ENCODE results near the gene AP2S1.
"Not testable (repeated sequence)": the region's sequence is repeated elsewhere in the genome, so short reads cannot be mapped to it uniquely, and the experiment has no call there.

AP2S1 gene

DNA sequence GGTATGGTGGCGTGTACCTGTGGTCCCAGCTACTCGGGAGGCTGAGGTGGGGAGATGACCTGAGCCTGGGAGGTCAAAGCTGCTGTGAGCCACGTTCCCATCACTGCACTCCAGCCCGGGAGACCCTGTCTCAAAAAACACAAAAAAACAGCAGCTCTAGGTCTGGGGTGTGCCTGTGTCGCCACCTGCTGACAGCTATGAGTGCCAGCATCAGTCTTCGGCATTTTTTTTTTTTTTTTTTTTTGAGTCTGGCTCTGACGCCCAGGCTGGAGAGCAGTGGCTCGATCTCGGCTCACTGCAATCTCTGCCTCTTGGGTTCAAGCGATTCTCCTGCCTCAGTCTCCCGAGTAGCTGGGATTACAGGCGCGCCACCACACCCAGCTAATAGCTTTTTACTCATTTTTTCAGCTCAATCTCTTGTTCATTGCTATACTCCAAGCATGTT lies 10.1 kb downstream of the AP2S1 start:
- no peaks in the 10 kb centered on the region for H3K9me3 Mint-ChIP-seq
- peak in 1 of 2 donors; percentile 47 for DNase-seq (ENCODE audit: low spot score in 2 of 2)
- peaks cover 17% of the 10 kb centered on the region for H3K36me3 Mint-ChIP-seq
- H3K27ac Mint-ChIP-seq, result no peak overlapping the region
- H3K27me3 Mint-ChIP-seq, result no peaks in the 10 kb centered on the region
- peaks cover 6% of the 10 kb centered on the region for H3K4me1 Mint-ChIP-seq
- peak; percentile 74 for ATAC-seq (ENCODE audit: low read depth)
- H3K4me3 Mint-ChIP-seq, result no peak overlapping the region

DNA sequence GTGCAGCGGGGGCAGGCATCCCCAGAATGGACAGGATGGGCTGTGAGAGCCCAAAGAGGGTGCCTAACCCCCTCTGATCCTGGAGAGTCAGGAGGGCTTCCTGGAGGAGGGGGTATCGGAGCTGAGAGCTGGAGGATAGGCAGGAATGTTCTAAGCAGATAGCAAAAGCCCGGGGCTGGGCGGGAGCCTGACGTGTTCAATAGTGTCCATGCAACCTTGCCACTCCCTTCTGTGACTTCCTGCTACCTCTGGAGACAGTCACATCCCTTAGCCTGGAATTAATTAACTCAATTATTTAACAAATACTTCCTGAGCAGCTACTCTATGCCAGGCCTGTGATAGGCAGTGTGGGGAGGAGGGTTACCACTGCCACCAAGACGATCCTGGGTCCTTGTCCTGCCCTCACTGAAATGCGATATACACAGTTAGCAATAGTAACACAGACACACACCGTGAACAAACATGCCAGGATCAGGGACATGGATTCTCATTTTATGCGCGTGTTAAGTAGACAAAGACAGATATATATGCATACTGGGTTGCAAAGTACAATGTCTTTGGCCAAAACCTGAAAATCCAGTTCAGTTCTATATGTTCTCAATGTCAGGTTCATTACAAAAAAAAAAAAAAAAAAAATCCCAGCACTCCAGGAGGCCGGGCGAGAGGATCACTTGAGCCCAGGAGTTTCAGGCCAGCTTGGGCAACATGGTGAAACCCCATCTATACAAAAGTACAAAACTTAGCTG lies 10.7 kb downstream of the AP2S1 start:
- no peak overlapping the region for H3K4me3 Mint-ChIP-seq
- DNase-seq (ENCODE audit: low spot score in 2 of 2), result no peak
- H3K4me1 Mint-ChIP-seq, result peaks cover 6% of the 10 kb centered on the region
- no peak for ATAC-seq (ENCODE audit: low read depth)
- peaks cover 17% of the 10 kb centered on the region for H3K36me3 Mint-ChIP-seq
- H3K9me3 Mint-ChIP-seq, result no peaks in the 10 kb centered on the region
- H3K27me3 Mint-ChIP-seq, result no peaks in the 10 kb centered on the region
- H3K27ac Mint-ChIP-seq, result no peak overlapping the region

DNA sequence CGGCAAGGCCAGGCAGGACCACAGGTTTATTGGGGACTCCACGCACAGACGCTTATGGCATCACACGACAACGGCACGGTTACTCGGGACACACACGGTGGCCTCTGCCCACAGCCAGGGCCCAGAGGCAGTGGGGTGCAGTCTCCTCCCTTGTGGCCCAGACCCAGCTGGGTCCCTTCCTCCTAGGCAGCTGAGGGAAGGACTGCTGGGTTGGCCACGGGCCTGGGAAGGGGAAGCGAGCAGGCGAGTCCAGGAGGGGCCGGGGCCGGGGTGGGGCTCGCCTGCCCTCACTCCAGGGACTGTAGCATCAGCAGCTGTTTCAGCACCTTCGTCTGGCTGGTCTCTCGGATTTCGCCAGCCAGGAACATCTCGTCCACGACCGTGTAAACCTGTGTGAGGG lies 12.5 kb downstream of the AP2S1 start:
- ATAC-seq (ENCODE audit: low read depth) (no peak), DNase-seq (ENCODE audit: low spot score in 2 of 2) (no peak)
- Mint-ChIP-seq H3K36me3 (peaks cover 12% of the 10 kb centered on the region), H3K27ac (no peak overlapping the region), H3K4me1 (peaks cover 2% of the 10 kb centered on the region), H3K9me3 (no peaks in the 10 kb centered on the region), H3K27me3 (no peaks in the 10 kb centered on the region), H3K4me3 (no peak overlapping the region)

DNA sequence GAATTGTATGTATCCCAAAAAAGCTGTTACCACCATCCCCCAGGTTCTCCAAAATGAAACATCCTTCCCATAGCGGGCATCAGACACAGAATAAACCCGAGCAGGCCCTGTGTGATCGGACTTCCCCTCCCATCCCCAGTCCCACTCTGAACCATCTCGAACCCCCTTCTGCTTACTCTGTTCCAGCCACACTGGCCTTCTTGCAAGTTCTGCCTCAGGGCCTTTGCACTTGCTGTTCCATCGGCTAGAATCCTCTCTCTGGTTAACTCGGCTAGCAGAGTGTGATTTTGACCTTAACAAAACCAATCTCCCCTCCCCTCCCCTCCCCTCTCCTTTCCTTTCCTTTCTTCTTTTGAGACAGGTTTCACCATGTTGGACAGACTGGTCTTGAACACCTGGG lies 15.7 kb downstream of the AP2S1 start:
- Mint-ChIP-seq H3K4me3 (no peak overlapping the region), H3K36me3 (peaks cover 4% of the 10 kb centered on the region), H3K4me1 (no peaks in the 10 kb centered on the region), H3K27me3 (no peaks in the 10 kb centered on the region), H3K9me3 (no peaks in the 10 kb centered on the region), H3K27ac (no peak overlapping the region)
- ATAC-seq (ENCODE audit: low read depth) (no peak), DNase-seq (ENCODE audit: low spot score in 2 of 2) (no peak)

DNA sequence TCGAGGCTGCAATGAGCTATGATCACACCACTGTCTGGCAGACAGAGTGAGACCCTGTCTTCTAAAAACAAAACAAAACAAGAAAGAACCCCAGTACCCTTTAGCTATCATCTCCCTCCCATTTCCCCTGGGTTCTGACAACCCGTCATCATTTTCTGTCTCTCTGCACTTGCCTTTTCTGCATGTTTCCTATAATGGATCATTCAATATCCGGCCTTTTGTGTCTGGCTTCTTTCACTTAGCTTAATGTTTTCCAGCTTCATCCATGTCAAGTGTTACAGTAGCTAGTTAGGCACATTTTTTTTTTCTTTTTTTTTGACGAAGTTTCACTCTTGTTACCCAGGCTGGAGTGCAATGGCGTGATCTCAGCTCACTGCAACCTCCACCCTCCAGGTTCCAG lies 16.5 kb downstream of the AP2S1 start:
- Mint-ChIP-seq H3K36me3 (peaks cover 3% of the 10 kb centered on the region), H3K4me3 (no peak overlapping the region), H3K27me3 (no peaks in the 10 kb centered on the region), H3K27ac (no peak overlapping the region), H3K4me1 (peaks cover 2% of the 10 kb centered on the region), H3K9me3 (no peaks in the 10 kb centered on the region)
- no peak for ATAC-seq (ENCODE audit: low read depth)
- DNase-seq (ENCODE audit: low spot score in 2 of 2), result no peak

DNA sequence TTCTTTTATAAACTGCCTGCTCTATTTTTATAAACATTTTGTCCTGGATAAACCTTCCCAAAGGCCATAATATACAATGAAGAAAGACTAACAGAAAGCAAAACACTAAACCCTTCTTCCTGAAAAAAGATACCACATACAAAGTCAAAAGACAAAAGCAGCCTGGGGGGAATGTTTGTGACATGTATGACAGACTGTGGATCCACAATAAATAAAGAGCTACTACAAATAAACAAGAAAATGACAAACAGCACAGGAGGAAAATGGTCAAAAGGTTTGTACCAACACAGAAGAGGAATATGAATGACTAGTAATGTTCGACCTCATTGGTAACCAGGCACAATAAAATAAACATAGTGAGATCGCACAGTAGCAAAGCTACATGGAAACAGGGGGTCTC lies 19.8 kb downstream of the AP2S1 start:
- peaks cover 4% of the 10 kb centered on the region for H3K4me1 Mint-ChIP-seq
- H3K4me3 Mint-ChIP-seq, result no peak overlapping the region

DNA sequence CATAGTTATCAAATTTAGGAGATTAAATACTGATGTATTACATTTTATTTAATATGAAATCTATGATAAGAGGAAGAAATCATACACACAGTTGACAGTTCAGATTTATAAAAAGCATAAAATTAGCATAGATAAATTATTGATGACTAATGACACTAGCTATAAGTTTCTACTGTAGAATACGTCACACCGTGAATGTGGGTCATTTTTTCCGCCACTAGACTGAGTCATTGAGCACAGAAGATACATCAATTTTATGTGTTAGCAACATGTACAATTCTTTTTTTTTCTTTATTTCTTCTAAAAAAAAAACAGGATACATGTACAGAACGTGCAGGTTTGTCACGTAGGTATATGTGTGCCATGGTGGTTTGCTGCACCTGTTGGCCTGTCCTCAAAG lies 22.2 kb downstream of the AP2S1 start:
- Mint-ChIP-seq H3K4me3 (no peak overlapping the region), H3K27me3 (no peaks in the 10 kb centered on the region), H3K27ac (no peak overlapping the region), H3K4me1 (peaks cover 16% of the 10 kb centered on the region), H3K9me3 (no peaks in the 10 kb centered on the region), H3K36me3 (no peaks in the 10 kb centered on the region)
- DNase-seq (ENCODE audit: low spot score in 2 of 2) (no peak), ATAC-seq (ENCODE audit: low read depth) (no peak)

More for the DNA sequence above, 19.8 kb downstream of the AP2S1 start:
- ATAC-seq (ENCODE audit: low read depth) (no peak), DNase-seq (ENCODE audit: low spot score in 2 of 2) (no peak)
- no peaks in the 10 kb centered on the region for H3K27me3 Mint-ChIP-seq
- H3K27ac Mint-ChIP-seq, result no peak overlapping the region
- H3K9me3 Mint-ChIP-seq, result no peaks in the 10 kb centered on the region
- H3K36me3 Mint-ChIP-seq, result no peaks in the 10 kb centered on the region

DNA sequence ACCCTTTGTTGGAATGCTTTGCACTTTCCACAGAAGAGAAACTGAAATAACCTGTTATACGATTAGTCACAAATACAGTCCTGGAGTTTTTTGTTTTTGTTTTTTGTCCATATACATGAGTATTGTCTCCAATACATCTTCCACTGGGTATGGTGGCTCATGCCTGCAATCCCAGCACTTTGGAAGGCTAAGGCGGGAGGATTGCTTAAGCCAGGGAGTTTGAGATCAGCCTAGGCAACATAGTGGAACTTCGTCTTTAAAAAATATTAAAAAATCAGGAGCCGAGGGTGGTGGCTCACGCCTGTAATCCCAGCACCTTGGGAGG lies 25.0 kb downstream of the AP2S1 start:
- no peaks in the 10 kb centered on the region for H3K27me3 Mint-ChIP-seq
- H3K36me3 Mint-ChIP-seq, result no peaks in the 10 kb centered on the region
- H3K9me3 Mint-ChIP-seq, result no peaks in the 10 kb centered on the region
- H3K27ac Mint-ChIP-seq, result peak overlapping the region; percentile 89
- H3K4me1 Mint-ChIP-seq, result peaks cover 25% of the 10 kb centered on the region
- DNase-seq (ENCODE audit: low spot score in 2 of 2) (no peak), ATAC-seq (ENCODE audit: low read depth) (no peak)
- no peak overlapping the region for H3K4me3 Mint-ChIP-seq

DNA sequence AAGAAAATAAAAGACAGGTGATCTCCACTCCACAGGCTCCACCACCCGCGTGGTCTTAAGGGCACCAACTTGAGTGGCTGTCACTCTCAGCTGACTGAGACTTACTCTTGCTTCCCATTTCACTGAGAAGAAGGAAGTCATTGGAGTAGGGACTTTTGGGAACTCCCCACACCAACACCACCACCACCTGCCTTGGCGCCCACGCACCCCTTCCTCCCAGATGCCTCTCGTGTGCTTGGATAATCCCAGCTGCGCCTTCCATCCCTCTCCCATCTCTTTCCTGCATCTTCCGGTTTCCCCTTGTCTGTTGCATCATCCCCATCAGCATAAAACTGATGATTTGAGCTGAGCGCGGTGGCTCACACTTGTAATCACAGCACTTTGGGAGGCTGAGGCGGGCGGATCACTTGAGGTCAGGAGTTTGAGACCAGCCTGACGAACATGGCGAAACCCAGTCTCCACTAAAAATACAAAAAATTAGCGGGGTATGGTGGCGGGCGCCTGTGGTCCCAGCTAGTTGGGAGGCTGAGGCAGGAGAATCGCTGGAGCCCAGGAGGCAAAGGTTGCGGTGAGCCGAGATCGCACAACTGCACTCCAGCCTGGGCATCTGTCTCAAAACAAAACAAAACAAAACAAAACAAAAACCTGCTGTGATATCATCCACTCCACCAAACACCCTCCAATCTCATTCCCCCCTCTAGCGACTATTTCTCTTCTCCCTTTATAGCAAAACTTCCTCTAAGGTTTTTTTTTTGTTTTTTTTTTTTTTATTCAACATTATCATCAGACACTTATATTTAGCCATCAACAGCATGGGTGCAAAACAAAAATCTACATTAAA lies 25.5 kb downstream of the AP2S1 start:
- Mint-ChIP-seq H3K9me3 (no peaks in the 10 kb centered on the region), H3K4me1 (peaks cover 29% of the 10 kb centered on the region), H3K27ac (peak overlapping the region; percentile 89), H3K4me3 (peak overlapping the region; percentile 81), H3K36me3 (no peaks in the 10 kb centered on the region), H3K27me3 (no peaks in the 10 kb centered on the region)
- ATAC-seq (ENCODE audit: low read depth), result peak; percentile 30
- DNase-seq (ENCODE audit: low spot score in 2 of 2), result peak in 1 of 2 donors; percentile 27

DNA sequence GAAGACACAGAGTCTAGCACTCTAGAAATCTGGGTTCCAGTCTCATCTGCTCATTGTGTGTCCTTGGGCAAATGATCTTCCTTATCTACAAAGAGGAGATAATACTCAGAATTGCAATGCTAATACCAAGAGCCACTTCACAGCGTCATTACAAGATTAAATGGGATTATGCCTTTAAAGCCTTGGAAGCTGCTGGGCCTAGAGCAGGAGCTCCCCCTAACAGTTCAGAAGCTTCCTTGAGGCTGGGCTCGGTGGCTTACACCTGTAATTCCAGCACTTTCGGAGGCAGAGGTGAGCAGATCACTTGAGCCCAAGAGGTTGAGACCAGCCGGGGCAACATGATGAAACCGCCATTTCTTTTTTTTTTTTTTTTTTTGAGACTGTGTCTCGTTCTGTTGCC lies 27.6 kb downstream of the AP2S1 start:
- H3K4me1 Mint-ChIP-seq, result peaks cover 30% of the 10 kb centered on the region
- no peak overlapping the region for H3K27ac Mint-ChIP-seq
- DNase-seq (ENCODE audit: low spot score in 2 of 2) (no peak), ATAC-seq (ENCODE audit: low read depth) (no peak)
- no peaks in the 10 kb centered on the region for H3K27me3 Mint-ChIP-seq
- H3K4me3 Mint-ChIP-seq, result peak overlapping the region; percentile 8
- no peaks in the 10 kb centered on the region for H3K9me3 Mint-ChIP-seq
- H3K36me3 Mint-ChIP-seq, result no peaks in the 10 kb centered on the region

DNA sequence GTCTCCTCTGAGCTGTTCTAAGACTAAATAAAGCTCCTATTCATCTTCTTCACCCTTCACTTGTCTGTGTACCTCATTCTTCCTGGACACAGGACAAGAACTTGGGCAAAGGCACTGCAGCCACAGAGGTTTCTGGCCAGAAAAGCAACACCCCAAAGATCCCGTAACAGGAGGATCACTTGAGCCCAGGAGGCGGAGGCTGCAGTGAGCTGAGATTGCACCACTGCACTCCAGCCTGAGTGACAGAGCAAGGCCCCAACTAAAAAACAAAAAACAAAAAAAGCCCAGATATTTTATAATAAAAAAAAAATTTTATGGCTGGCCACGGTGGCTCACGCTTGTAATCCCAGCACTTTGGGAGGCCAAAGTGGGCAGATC lies 28.2 kb downstream of the AP2S1 start:
- Mint-ChIP-seq H3K4me1 (peaks cover 30% of the 10 kb centered on the region), H3K4me3 (peak overlapping the region; percentile 53), H3K27ac (peak overlapping the region; percentile 89)
- H3K36me3 Mint-ChIP-seq; ATAC-seq (ENCODE audit: low read depth); DNase-seq (ENCODE audit: low spot score in 2 of 2); H3K9me3 Mint-ChIP-seq; H3K27me3 Mint-ChIP-seq: not testable (repeated sequence)

DNA sequence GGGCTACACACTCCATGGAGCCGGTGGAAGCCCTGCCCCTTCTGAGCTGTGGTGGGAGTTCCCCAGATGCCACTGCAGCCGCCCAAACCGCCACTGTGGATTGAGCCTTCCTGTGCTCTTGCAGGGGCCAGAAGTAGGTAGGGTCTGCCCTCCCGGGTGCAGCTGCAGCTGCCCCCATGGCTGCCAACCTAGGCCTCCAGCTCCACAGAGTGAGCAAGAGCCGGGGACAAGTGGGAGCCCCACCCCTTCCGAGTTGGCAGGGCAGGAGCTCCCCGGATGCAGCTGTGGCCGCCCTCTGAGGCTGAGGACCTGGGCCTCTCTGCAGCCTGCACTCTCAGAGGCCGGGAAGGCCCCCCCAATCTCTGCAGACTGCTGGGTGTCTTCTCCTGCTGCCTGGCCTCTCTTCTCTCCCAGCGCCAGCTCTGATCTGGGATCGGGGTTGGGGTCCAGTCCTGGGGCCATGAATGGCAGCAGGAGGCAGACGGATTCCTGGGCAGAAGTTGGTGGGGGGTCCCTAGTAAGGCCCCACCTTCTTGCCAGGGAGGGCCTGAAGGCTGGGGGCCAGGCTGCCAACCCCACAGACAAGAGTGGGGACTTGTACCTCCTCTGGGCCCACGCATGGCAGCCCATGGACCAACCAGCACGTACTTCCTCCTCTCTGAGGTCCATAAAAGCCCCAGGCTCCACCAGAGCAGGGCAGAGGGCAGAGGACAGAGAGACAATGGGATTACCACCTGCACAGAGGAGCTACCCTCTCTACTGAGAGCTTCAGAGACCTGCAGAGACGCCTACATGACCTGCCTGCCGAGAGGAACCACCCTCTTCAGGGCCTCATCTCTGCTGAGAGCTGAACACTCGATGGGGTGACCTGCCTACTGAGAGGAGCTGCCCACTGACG lies 28.9 kb downstream of the AP2S1 start:
- ATAC-seq (ENCODE audit: low read depth) (peak; percentile 63), DNase-seq (ENCODE audit: low spot score in 2 of 2) (peak; percentile 48 to 64)
- H3K4me3 Mint-ChIP-seq, result peak overlapping the region; percentile 53
- H3K27ac Mint-ChIP-seq, result peak overlapping the region; percentile 89
- H3K27me3 Mint-ChIP-seq, result no peaks in the 10 kb centered on the region
- no peaks in the 10 kb centered on the region for H3K36me3 Mint-ChIP-seq
- no peaks in the 10 kb centered on the region for H3K9me3 Mint-ChIP-seq
- peaks cover 30% of the 10 kb centered on the region for H3K4me1 Mint-ChIP-seq

DNA sequence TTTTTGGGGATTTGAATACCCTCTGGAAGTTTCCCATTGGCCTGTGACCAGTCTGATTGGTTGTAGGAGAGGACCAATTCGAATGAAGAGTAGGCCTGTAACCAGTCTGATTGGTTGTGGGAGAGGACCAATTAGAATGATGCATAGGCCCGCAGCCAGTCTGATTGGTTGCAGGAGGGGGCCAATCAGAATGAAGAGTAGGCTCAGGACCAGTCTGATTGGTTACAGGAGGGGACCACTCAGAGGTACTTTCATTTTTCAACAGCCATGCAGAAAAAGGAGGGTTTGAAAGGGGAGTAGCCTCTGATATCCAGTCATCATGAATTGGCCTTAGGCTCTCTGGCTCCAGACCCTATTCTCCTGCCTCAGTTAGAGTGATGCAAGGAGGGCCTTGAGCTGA lies 31.8 kb downstream of the AP2S1 start:
- Mint-ChIP-seq H3K9me3 (no peaks in the 10 kb centered on the region), H3K27ac (peak overlapping the region; percentile 45), H3K4me3 (no peak overlapping the region), H3K4me1 (peaks cover 17% of the 10 kb centered on the region), H3K27me3 (no peaks in the 10 kb centered on the region), H3K36me3 (no peaks in the 10 kb centered on the region)
- ATAC-seq (ENCODE audit: low read depth) (no peak), DNase-seq (ENCODE audit: low spot score in 2 of 2) (no peak)

Measured in memory B cell (primary cell).